Airway epithelial cell (primary cell): ENCODE data around the gene NFIC. TPM values are rescaled to one million over a fixed set of nuclear protein-coding genes. Genes with fewer than 3 reads are reported as not detected.

Source experiments
- total RNA-seq: library from RNA; depleted of rRNA; stranded (reverse); fragments of >200 nt; gene quantifications from 2 replicates; pipeline ENCODE4 v1.2.3, GENCODE V29; 2015

Gene NFIC
- 21.4 and 34.8 TPM in 2 replicates for total RNA-seq

DNA sequence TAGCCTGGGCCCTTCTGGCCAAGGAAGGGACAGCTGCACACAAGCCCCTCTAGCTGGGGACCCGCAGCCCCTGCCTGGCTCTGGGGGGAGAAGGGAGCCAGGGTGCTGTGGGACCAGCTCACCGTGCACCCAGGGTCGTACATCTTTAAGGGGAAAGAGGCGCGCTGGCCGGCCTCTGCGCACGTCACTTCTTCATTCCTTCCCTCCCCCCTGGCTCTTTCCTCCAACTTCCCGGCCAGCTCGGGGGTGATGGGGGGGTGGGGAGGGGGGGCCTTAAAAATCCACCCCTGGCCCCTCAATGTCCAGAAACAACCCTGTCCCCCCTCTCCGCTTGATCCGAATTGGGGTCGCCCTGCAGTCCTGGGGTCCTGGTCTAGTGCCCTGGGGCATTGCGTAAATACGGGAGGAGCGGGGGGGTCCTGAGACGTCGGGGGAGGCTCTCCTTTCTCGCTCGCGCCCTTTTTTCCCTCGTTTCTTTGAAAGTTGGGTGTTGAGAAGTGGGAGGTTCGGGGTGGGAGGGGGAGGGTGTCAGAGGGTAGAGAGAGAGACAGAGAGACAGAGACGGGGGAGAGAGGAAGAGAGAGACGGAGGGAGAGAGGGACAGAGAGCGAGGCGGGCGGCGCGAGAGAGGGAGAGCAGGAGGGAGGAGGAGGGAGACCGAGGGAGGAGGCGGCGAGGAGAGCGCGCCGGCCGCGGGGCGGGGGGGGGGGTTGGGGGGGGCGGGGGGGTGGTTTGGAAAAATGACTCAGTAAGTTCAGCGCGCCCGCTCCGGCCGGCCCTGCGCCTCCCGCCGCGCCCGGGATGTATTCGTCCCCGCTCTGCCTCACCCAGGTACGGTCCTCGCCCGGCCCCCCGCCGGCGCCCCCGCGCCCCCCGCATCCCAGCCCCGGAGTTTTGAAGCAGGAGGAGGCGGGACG, at the start of gene NFIC:
Gene NFIC, plus strand, starts transcription at position 748 of the 917 bp plus-strand sequence. Its CDS starts 54 bp downstream, at position 802.

DNA sequence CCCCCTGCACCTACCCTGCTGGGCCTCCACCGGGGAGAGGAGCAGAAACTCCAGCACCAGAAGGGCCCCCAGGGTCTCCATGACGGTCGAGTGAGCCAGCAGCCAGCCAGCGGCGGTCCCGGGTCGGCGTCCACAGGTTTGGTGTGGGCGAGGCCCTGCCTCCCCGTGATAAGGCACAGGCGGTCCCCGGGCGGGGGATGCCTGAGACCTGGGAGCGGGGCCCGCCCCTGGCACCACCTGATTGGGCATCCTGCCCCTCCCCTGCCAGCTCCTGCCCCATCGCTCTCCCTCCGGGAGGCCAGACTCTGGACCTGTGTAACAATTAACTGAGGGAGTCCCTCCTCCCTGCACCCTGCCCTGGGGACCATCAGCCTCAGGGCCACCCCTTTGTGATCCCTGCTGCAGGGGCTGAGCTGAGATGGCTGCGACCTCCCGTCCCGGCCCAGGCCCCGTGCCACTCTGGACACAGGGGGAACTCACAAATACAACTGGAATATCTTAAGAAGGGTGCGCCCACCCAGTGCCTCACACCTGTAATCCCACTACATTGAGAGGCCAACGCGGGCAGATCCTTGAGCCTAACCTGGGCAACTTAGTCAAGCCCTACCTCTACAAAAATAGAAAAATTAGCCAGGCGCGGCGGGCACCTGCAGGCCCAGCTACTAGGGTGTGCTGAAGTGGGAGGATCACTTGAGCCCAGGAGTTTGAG, 114.2 kb downstream of the NFIC start, which contains the start of gene SMIM24:
Gene SMIM24, minus strand, starts transcription at position 143 of the 709 bp plus-strand sequence. Its CDS starts 62 bp downstream, at position 81.

GRCh38 chr19:3483226-3483628, 116.8 kb downstream of the NFIC start, which contains the start of gene SMIM44:
Gene SMIM44, minus strand, starts transcription at chr19:3483441. Its CDS starts 38 bp downstream, at chr19:3483403.

DNA sequence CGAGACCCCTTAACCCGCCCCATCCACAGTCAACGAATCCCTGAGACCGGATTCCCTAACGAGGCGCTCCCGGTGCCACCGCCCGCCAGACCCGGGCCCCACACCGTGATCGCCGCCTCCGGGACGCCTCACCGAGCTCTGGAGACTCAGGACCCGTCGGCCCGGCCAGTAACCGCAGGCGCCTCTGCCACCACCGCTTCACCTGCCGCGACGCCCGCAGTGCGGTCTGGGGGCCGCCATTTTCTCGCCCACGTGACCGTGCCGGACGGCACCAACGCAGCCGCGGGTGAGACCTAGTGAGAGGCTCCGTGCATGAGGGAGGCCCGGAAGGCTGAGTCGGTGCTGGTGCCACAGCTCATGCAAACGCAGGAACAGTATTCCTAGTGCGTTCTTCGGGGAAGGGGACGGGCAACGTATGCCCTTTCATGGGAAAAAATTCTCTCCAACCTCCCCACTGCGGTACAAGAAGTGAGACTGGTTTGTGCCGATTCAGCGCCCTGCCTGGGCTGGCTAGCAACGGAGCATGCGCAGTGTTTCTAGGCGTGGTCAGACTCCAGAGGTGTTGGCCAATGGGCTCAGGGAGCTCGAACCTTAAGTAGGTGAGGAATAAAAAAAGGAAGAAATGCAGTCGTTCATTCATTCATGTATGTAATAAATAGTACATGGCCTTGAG, 134.2 kb downstream of the NFIC start, which contains the start of gene DOHH:
Gene DOHH, minus strand, starts transcription at position 246 of the 673 bp plus-strand sequence. CDS start 3,860 bp downstream, outside the sequence.

GRCh38 chr19:3505598-3506383, 139.4 kb downstream of the NFIC start, which contains the start of gene FZR1:
Gene FZR1, plus strand, starts transcription at chr19:3506311. Its CDS starts 16,679 bp downstream, at chr19:3522990.

Other genes starting within 250 kb of the NFIC start
- 102 and 110 TPM in 2 replicates for gene GNA15, start 230.6 kb upstream of the NFIC start, total RNA-seq
- 0.14 and 1.1 TPM in 2 replicates for gene S1PR4, start 187.8 kb upstream of the NFIC start, total RNA-seq
- 84.0 and 91.4 TPM in 2 replicates for gene NCLN, start 180.7 kb upstream of the NFIC start, total RNA-seq
- gene CELF5, start 141.9 kb upstream of the NFIC start, total RNA-seq = not detected in 2 replicates
- 0.14 TPM in 1 of 2 replicates, not detected in the other for gene SMIM24, start 113.9 kb downstream of the NFIC start, total RNA-seq
- gene SMIM44, start 116.9 kb downstream of the NFIC start, total RNA-seq = not detected in 2 replicates
- gene DOHH, start 134.1 kb downstream of the NFIC start, total RNA-seq = 31.2 and 31.5 TPM in 2 replicates
- gene FZR1, start 139.7 kb downstream of the NFIC start, total RNA-seq = 27.1 and 41.8 TPM in 2 replicates
- not detected in 2 replicates for gene TEKTIP1, start 172.6 kb downstream of the NFIC start, total RNA-seq
- 76.9 and 84.6 TPM in 2 replicates for gene MFSD12, start 191.0 kb downstream of the NFIC start, total RNA-seq
- 114 and 132 TPM in 2 replicates for gene HMG20B, start 206.4 kb downstream of the NFIC start, total RNA-seq
- not detected in 2 replicates for gene GIPC3, start 218.9 kb downstream of the NFIC start, total RNA-seq
- gene TBXA2R, start 240.3 kb downstream of the NFIC start, total RNA-seq = 0.49 TPM in 1 of 2 replicates, not detected in the other